HG03135 (cell line): ENCODE data around the gene MEP1A.
"Not testable (repeated sequence)": the region's sequence is repeated elsewhere in the genome, so short reads cannot be mapped to it uniquely, and the experiment has no call there.

Experiments
- ATAC-seq: cut with Tn5 transposase; IDR thresholded peaks from one replicate; pipeline ENCODE4 v1.9.1; 2021; ENCODE audit warnings: mild to moderate bottlenecking, moderate library complexity; ENCODE audit not compliant: unreplicated experiment

The MEP1A gene

GRCh38 chr6:46832816-46833215, 39.6 kb downstream of the MEP1A start:
- ATAC-seq: no peak

- not testable (repeated sequence) for ATAC-seq
Measured at GRCh38 chr6:46834257-46834916, 41.2 kb downstream of the MEP1A start.

- ATAC-seq: not testable (repeated sequence)
Measured at GRCh38 chr6:46834991-46835390, 41.8 kb downstream of the MEP1A start.

GRCh38 chr6:46838033-46838432, 44.8 kb downstream of the MEP1A start:
- ATAC-seq: no peak

GRCh38 chr6:46842252-46842846, 49.2 kb downstream of the MEP1A start:
- ATAC-seq: not testable (repeated sequence)

GRCh38 chr6:46845126-46845525, 51.9 kb downstream of the MEP1A start:
- no peak for ATAC-seq

GRCh38 chr6:46848684-46849360, 55.6 kb downstream of the MEP1A start:
- peak; percentile 79 for ATAC-seq

GRCh38 chr6:46849361-46849690, 56.1 kb downstream of the MEP1A start:
- no peak for ATAC-seq

GRCh38 chr6:46850792-46851191, 57.6 kb downstream of the MEP1A start:
- no peak for ATAC-seq

GRCh38 chr6:46851576-46851975, 58.4 kb downstream of the MEP1A start:
- not testable (repeated sequence) for ATAC-seq

GRCh38 chr6:46855966-46856365, 62.8 kb downstream of the MEP1A start:
- ATAC-seq: not testable (repeated sequence)

GRCh38 chr6:46862381-46862780, 69.2 kb downstream of the MEP1A start:
- no peak for ATAC-seq

GRCh38 chr6:46863791-46864190, 70.6 kb downstream of the MEP1A start:
- ATAC-seq: no peak

- ATAC-seq: no peak
Measured at GRCh38 chr6:46865221-46865620, 72.0 kb downstream of the MEP1A start.

GRCh38 chr6:46867411-46867810, 74.2 kb downstream of the MEP1A start:
- ATAC-seq: no peak

GRCh38 chr6:46876126-46876525, 82.9 kb downstream of the MEP1A start:
- no peak for ATAC-seq

- ATAC-seq: no peak
Measured at GRCh38 chr6:46879003-46879402, 85.8 kb downstream of the MEP1A start.

- ATAC-seq: no peak
Measured at GRCh38 chr6:46882645-46883044, 89.5 kb downstream of the MEP1A start.

GRCh38 chr6:46888031-46888430, 94.8 kb downstream of the MEP1A start:
- no peak for ATAC-seq

- no peak for ATAC-seq
Measured at GRCh38 chr6:46888578-46888977, 95.4 kb downstream of the MEP1A start.
